DOHH2 (cell line): ENCODE results near the gene SKIC8.

ENCODE experiments used
- EZH2phosphoT487 ChIP-seq: fragments of 200-600 bp; sonication (generic); IDR thresholded peaks from 2 replicates; pipeline ENCODE4 v1.6.1; 2017; ENCODE audit warnings: borderline replicate concordance, mild to moderate bottlenecking, antibody characterized with exemption, low read length, moderate library complexity, mixed read lengths
- TF ChIP-seq, protein P1 (sequence below): fragments of 200-600 bp; sonication (generic); IDR thresholded peaks from one replicate; pipeline ENCODE4 v1.5.1; 2014; ENCODE audit warnings: antibody characterized with exemption, mild to moderate bottlenecking, low read depth, low read length; ENCODE audit not compliant: poor library complexity, severe bottlenecking

DNA sequence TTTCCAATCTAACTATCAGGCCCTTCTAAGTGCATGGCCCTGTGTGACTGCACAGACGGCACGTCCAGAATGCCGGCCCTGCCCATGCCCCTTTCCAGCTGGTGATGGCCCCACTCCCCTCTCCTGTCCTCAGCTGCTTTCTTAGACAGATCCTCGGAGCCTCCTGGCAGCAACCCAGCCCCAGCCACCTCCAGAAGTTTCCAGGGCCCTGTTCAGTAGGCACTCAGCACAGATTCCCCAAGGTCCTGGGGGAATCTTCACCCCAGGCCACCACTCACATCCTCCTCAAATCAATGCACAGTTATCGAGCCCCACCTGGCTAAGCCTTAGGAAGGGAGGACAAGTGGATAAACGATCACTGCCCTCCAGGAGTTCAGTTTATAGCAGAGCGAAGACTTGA, 39.4 kb upstream of the SKIC8 start:
- TF ChIP-seq, protein P1, sequence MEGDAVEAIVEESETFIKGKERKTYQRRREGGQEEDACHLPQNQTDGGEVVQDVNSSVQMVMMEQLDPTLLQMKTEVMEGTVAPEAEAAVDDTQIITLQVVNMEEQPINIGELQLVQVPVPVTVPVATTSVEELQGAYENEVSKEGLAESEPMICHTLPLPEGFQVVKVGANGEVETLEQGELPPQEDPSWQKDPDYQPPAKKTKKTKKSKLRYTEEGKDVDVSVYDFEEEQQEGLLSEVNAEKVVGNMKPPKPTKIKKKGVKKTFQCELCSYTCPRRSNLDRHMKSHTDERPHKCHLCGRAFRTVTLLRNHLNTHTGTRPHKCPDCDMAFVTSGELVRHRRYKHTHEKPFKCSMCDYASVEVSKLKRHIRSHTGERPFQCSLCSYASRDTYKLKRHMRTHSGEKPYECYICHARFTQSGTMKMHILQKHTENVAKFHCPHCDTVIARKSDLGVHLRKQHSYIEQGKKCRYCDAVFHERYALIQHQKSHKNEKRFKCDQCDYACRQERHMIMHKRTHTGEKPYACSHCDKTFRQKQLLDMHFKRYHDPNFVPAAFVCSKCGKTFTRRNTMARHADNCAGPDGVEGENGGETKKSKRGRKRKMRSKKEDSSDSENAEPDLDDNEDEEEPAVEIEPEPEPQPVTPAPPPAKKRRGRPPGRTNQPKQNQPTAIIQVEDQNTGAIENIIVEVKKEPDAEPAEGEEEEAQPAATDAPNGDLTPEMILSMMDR, result no peak
- no peak for TF ChIP-seq EZH2phosphoT487
